ENCODE measurements around the gene INO80.

INO80 gene

DNA sequence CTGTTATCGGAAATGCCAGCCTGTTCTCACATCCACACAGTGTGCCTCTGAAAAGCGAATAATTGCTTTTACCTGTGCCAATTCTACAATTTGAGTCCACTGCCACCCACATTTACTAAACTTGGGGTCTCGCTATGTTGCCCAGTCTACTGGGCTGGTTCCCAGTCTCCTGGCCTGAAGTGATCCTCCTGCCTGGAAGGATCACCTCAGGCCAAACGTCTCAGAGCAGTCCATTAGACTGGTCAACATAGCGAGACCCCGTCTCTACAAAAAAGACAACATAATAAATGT, 827 bp upstream of the INO80 start:
- POLR2A ChIA-PET = no interaction called here

DNA sequence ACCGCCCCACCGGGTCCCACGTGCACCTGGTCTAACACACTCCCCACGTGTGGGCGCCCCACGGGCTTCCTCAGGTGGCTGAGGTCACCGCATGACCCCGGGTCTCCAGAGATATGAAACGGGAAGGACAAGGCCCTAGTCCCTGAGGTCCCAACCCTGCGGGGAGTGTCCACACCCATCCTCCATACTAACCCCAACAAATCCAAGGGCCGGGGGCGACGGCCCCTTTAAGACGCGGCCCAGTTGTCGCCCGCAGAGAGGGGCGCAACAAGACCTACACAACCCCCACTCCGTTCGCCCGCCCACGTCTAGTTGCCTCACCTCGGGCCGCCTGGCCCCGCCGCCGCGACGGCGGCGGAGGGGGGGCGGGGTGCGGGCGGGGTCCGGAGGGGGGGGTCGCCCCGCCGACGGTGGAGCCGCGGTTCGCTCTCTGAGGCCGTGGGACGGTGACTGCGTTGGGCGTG, 396 bp downstream of the INO80 start:
- POLR2A ChIA-PET = interaction anchor here (0.5 to 0.6 kb wide), 2 partner anchors 38 to 116 kb away, joined by 3 read pairs; no protein-coding TSS in a partner anchor
- TF ChIP-seq, protein P1, sequence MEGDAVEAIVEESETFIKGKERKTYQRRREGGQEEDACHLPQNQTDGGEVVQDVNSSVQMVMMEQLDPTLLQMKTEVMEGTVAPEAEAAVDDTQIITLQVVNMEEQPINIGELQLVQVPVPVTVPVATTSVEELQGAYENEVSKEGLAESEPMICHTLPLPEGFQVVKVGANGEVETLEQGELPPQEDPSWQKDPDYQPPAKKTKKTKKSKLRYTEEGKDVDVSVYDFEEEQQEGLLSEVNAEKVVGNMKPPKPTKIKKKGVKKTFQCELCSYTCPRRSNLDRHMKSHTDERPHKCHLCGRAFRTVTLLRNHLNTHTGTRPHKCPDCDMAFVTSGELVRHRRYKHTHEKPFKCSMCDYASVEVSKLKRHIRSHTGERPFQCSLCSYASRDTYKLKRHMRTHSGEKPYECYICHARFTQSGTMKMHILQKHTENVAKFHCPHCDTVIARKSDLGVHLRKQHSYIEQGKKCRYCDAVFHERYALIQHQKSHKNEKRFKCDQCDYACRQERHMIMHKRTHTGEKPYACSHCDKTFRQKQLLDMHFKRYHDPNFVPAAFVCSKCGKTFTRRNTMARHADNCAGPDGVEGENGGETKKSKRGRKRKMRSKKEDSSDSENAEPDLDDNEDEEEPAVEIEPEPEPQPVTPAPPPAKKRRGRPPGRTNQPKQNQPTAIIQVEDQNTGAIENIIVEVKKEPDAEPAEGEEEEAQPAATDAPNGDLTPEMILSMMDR (IDR thresholded peaks at IDR 0.05; ENCODE audit: control extremely low read depth, extremely low read depth, low read depth, missing control alignments) = no peak
- DNase-seq (ENCODE audit: extremely low spot score) = peak; percentile 70
- CTCF ChIA-PET = interaction anchor here (1.5 to 1.7 kb wide), 2 partner anchors 97 to 174 kb away, joined by 4 read pairs; no protein-coding TSS in a partner anchor

More for the DNA sequence above, 827 bp upstream of the INO80 start:
- no peak for DNase-seq (ENCODE audit: extremely low spot score)
- CTCF ChIA-PET = interaction anchor here (0.8 to 1.5 kb wide), 2 partner anchors 98 to 114 kb away, joined by 3 to 4 read pairs; partner anchors contain the start of gene CHP1
- TF ChIP-seq, protein P1 (IDR thresholded peaks at IDR 0.05; ENCODE audit: control extremely low read depth, extremely low read depth, low read depth, missing control alignments) = no peak

DNA sequence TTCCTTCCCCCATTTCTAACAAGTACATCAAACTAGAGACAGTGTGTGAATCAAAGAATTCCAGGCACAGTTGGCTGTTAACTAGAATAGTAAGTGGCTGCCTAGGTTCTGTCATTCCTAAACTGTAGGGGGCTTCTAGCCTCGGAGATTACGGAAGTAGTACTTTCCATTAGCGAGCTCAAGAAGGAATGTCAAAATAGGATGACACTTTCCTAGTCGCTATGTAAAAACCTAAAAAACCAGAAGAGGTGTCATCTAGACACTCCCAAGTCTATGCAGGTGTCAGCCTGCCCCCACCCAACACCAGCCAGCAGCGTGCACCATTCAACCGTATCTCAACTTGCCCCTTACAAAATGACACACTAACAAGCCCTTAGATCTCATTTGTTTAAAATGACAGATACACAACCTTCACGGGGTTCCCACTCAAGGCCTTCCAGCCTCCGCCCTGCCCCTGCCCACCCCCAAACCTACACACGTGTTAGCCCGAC, 874 bp downstream of the INO80 start:
- CTCF ChIA-PET = interaction anchor here (1.5 to 1.7 kb wide), 2 partner anchors 97 to 173 kb away, joined by 4 read pairs; no protein-coding TSS in a partner anchor
- POLR2A ChIA-PET = interaction anchor here (0.5 to 0.6 kb wide), 2 partner anchors 13 to 116 kb away, joined by 3 to 4 read pairs; no protein-coding TSS in a partner anchor
- DNase-seq (ENCODE audit: extremely low spot score) = no peak
- TF ChIP-seq, protein P1 (IDR thresholded peaks at IDR 0.05; ENCODE audit: control extremely low read depth, extremely low read depth, low read depth, missing control alignments) = peak; percentile 14

DNA sequence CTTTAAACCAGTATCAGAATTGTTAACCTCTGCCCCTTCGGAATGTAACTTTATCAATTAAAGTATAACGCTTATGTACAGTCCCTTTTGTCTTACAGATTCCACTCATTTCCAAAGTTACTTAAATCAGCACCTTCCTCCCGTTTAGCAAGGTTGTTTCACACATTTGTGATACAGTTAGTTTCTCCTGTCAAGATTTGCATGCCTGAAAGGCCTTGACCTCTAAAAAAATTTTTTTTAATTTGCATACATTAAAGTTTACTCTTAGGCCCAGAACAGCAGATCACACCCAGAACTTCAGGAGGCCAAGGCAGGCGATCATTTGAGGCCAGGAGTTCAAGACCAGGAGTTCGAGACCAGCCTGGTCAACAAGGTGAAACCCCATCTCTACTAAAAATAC, 9.1 kb downstream of the INO80 start:
- ChIA-PET CTCF (no interaction called here), POLR2A (no interaction called here)
- TF ChIP-seq, protein P1 (IDR thresholded peaks at IDR 0.05; ENCODE audit: control extremely low read depth, extremely low read depth, low read depth, missing control alignments) = no peak
- no peak for DNase-seq (ENCODE audit: extremely low spot score)

DNA sequence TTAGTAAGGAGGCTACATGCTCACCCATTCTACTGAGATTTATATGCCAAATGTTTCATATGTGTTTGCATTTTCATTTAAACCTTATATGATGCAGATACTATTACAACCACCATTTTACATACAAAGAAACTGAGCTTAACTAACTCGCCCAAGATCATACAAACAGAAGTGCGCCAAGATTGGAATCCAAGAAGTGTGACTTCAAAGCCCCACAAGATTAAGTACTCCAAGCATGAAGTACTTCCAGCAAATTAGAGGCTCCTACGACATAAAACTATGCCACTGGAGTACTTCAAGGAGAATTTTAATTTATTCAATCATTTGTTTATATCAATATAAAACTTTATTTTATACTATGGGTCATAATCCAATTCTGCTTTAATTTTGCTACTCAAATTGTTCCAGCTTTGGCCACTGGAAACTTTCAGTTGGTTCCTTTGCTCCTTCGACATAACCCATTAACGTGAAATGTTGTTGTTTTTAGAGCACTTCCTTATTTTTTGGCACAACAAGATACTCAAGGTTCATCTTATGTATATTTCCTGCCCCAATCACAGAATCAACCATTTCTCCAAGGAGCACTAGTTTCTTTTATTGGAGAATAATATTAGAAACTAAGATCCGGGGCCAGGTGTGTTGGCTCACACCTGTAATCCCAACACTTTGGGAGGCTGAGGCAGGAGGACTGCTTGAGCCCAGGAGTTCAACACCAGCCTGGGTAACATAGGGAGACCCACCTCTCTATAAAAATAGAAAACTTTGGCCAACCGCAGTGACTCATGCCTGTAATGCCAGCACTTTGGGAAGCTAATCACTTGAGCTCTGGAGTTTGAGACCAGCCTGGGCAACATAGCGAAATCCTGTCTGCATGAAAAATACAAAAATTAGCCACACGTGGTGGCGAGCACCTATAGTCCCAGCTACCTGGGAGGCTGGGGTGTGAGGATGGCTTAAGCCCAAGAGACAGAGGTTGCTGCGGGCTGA, 10.4 kb downstream of the INO80 start:
- TF ChIP-seq, protein P1 (IDR thresholded peaks at IDR 0.05; ENCODE audit: control extremely low read depth, extremely low read depth, low read depth, missing control alignments) = no peak
- ChIA-PET POLR2A (interaction anchor here (0.6 kb wide), 1 partner anchor 35 kb away, joined by 3 read pairs; no protein-coding TSS in a partner anchor), CTCF (interaction anchor here (1.0 kb wide), 1 partner anchor 202 kb away, joined by 3 read pairs; no protein-coding TSS in a partner anchor)
- no peak for DNase-seq (ENCODE audit: extremely low spot score)

DNA sequence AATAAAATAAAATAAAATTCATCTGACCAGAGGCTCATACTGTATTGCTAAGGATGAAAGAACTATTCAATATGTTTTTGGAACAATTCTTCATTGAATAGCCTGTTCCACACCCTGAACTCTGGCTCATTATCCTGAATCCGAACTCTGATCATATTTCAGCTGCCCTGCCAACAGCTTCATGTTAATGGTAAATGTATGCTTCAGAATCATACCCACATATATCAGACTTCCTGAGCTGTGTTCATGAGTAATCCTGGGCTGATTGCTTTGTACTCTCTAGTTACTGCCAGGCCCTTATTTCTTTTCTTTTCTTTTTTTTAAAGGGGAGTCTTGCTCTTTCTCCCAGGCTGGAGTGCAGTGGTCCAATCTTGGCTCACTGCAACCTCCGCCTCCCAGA, 11.8 kb downstream of the INO80 start:
- DNase-seq (ENCODE audit: extremely low spot score) = no peak
- ChIA-PET POLR2A (no interaction called here), CTCF (interaction anchor here (1.3 kb wide), 1 partner anchor 9 kb away, joined by 4 read pairs; no protein-coding TSS in a partner anchor)
- TF ChIP-seq, protein P1 (IDR thresholded peaks at IDR 0.05; ENCODE audit: control extremely low read depth, extremely low read depth, low read depth, missing control alignments) = no peak

Measured in GM10248 (cell line).